Subcutaneous abdominal adipose tissue (tissue), 5 donors: ENCODE data around the gene ZNF648.
A peak's percentile ranks its signal among the peaks of the same experiment; 100 is the strongest.
"Not testable (repeated sequence)": the region's sequence is repeated elsewhere in the genome, so short reads cannot be mapped to it uniquely, and the experiment has no call there.

Experiments
- H3K27ac ChIP-seq: one replicate; pipeline ENCODE4 v1.7.0; 2013; ENCODE audit warnings: low read depth, mild to moderate bottlenecking, inconsistent platforms, low read length, moderate library complexity
- H3K27me3 ChIP-seq, 5 donors: one replicate each; pipeline ENCODE4 v1.7.0; 2013; ENCODE audit warnings: low read length in 5 of 5, inconsistent platforms in 1 of 5; ENCODE audit not compliant: control insufficient read depth in 5 of 5, insufficient read depth in 4 of 5
- H3K36me3 ChIP-seq, 5 donors: one replicate each; pipeline ENCODE4 v1.7.0; 2013; ENCODE audit warnings: low read length in 5 of 5; ENCODE audit not compliant: control insufficient read depth in 5 of 5, insufficient read depth in 5 of 5
- H3K4me1 ChIP-seq, 5 donors: one replicate each; pipeline ENCODE4 v1.7.0; 2013; ENCODE audit warnings: low read length in 5 of 5, mild to moderate bottlenecking in 3 of 5, moderate library complexity in 1 of 5; ENCODE audit not compliant: control insufficient read depth in 5 of 5, insufficient read depth in 5 of 5
- H3K4me3 ChIP-seq, 5 donors: one replicate each; pipeline ENCODE4 v1.7.0; 2013; ENCODE audit warnings: low read length in 5 of 5, low read depth in 1 of 5
- H3K9ac ChIP-seq, 5 donors: one replicate each; pipeline ENCODE4 v1.7.0; 2013; ENCODE audit warnings: low read length in 5 of 5, mild to moderate bottlenecking in 4 of 5, moderate library complexity in 3 of 5
- H3K9me3 ChIP-seq, 5 donors: one replicate each; pipeline ENCODE4 v1.7.0; 2013; ENCODE audit warnings: low read length in 5 of 5; ENCODE audit not compliant: control insufficient read depth in 5 of 5
- donor health status: healthy.
- donor health status: healthy.
- donor health status: healthy.
- donor health status: healthy.
- donor health status: healthy.

The ZNF648 gene

DNA sequence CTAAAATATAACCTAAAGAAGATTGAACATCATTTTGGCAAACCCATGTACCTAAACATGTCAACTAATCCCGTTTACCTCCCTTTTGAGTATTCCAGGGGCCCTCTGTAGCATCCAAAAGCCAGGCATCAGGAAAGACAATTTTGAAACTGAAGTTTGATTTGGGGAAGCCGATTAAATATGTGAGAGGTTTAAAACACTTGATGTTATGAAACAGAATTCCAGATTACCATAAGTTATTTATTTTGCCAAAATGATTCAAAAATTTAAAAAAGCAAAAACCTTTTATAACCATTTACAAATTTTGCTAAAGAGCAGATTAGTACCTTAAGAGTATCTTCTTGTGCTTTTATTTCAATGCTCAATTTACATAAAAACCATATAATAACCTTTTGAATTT lies 23.3 kb downstream of the ZNF648 start:
- Histone ChIP-seq H3K4me1 (peaks cover 0 to 4% (median 0%) of the 10 kb centered on the region in 5 donors), H3K9me3 (peaks cover 2 to 13% (median 4%) of the 10 kb centered on the region in 5 donors), H3K27me3 (no peaks in the 10 kb centered on the region), H3K27ac (no peak overlapping the region), H3K9ac (no peak overlapping the region), H3K4me3 (no peak overlapping the region), H3K36me3 (no peaks in the 10 kb centered on the region)

DNA sequence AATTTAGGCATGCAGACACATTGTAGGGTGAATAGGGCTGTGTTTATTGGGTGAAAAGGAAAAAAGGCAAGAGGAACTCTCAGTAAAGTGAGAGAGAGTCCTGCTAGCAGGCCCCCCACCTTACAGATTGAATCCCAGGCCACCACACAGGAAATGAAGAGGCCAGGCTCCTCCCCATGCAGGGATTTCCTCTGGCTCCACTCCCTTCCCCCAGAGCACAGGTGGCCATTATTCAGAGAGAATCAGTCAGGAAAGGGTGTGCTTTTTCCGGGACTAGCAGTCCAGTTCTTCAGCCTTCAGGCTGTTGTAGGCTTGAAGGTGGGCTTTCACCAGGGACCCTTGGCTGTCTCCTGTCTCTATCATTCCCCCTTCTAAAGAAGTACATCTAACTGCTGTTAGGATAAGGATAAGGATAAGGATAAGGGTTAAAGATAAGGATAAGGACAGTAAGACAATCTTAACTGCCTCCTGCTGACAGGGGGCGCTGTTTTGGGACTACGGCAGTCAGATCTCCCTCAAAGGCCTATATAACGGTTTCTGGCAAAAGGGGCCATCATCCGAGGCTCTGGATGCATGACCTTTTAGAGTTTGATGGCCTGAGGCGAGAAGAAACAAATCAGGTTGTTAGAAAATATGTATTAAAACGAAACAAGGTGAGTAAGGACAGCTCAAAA lies 26.3 kb downstream of the ZNF648 start:
- Histone ChIP-seq H3K4me3 (no peak overlapping the region), H3K9me3 (peaks cover 2 to 10% (median 4%) of the 10 kb centered on the region in 5 donors), H3K27ac (no peak overlapping the region), H3K9ac (no peak overlapping the region), H3K36me3 (no peaks in the 10 kb centered on the region), H3K27me3 (no peaks in the 10 kb centered on the region), H3K4me1 (peaks cover 0 to 5% (median 2%) of the 10 kb centered on the region in 5 donors)

GRCh38 chr1:182032251-182032650 lies 29.3 kb downstream of the ZNF648 start:
- H3K4me3 ChIP-seq, result no peak overlapping the region
- no peak overlapping the region for H3K27ac ChIP-seq
- H3K36me3 ChIP-seq, result no peaks in the 10 kb centered on the region
- H3K9ac ChIP-seq, result no peak overlapping the region
- H3K4me1 ChIP-seq, result peaks cover 0 to 15% (median 11%) of the 10 kb centered on the region in 5 donors
- no peaks in the 10 kb centered on the region for H3K27me3 ChIP-seq
- peaks cover 0 to 8% (median 0%) of the 10 kb centered on the region in 5 donors for H3K9me3 ChIP-seq

GRCh38 chr1:182029379-182030331 lies 31.9 kb downstream of the ZNF648 start:
- Histone ChIP-seq H3K9ac (peak overlapping the region in 4 of 5 donors; percentile 68 to 88 (median 80)), H3K27ac (peak overlapping the region; percentile 37), H3K9me3 (no peaks in the 10 kb centered on the region), H3K4me3 (peak overlapping the region; percentile 82 to 91 (median 85)), H3K27me3 (no peaks in the 10 kb centered on the region), H3K4me1 (peaks cover 0 to 12% (median 11%) of the 10 kb centered on the region in 5 donors), H3K36me3 (no peaks in the 10 kb centered on the region)

- H3K4me3 ChIP-seq, result peak overlapping the region; percentile 82 to 91 (median 85)
- peaks cover 0 to 12% (median 11%) of the 10 kb centered on the region in 5 donors for H3K4me1 ChIP-seq
- H3K27ac ChIP-seq, result no peak overlapping the region
- no peaks in the 10 kb centered on the region for H3K27me3 ChIP-seq
- H3K9ac ChIP-seq, result peak overlapping the region in 4 of 5 donors; percentile 68 to 88 (median 80)
- no peaks in the 10 kb centered on the region for H3K36me3 ChIP-seq
- no peaks in the 10 kb centered on the region for H3K9me3 ChIP-seq
Observed at GRCh38 chr1:182029002-182029378, 32.5 kb downstream of the ZNF648 start.

- Histone ChIP-seq H3K9ac (no peak overlapping the region), H3K27ac (no peak overlapping the region), H3K27me3 (no peaks in the 10 kb centered on the region), H3K4me1 (no peaks in the 10 kb centered on the region), H3K36me3 (no peaks in the 10 kb centered on the region), H3K4me3 (no peak overlapping the region), H3K9me3 (peaks cover 0 to 3% (median 2%) of the 10 kb centered on the region in 5 donors)
Observed at GRCh38 chr1:182015360-182015759, 46.2 kb downstream of the ZNF648 start.

DNA sequence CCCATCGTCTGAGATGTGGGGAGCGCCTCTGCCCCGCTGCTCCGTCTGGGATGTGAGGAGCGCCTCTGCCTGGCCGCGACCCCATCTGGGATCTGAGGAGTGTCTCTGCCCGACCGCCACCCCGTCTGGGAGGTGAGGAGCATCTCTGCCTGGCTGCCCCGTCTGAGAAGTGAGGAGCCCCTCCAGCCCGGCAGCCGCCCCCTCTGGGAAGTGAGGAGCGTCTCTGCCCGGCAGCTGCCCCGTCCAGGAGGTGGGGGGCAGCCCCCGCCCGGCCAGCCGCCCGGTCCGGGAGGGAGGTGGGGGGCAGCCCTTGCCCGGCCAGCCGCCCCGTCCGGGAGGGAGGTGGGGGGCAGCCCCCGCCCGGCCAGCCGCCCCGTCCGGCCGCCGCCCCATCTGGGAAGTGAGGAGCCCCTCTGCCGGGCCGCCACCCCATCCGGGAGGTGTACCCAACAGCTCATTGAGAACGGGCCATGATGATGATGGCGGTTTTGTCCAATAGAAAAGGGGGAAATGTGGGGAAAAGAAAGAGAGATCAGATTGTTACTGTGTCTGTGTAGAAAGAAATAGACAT lies 50.6 kb downstream of the ZNF648 start:
- H3K4me3 ChIP-seq, H3K27me3 ChIP-seq, H3K9ac ChIP-seq, H3K27ac ChIP-seq, H3K36me3 ChIP-seq, H3K4me1 ChIP-seq, H3K9me3 ChIP-seq: not testable (repeated sequence)

GRCh38 chr1:182005398-182005797 lies 56.1 kb downstream of the ZNF648 start:
- not testable (repeated sequence) for H3K27ac ChIP-seq, H3K9ac ChIP-seq, H3K9me3 ChIP-seq, H3K36me3 ChIP-seq, H3K27me3 ChIP-seq, H3K4me3 ChIP-seq
- peaks cover 0 to 19% (median 5%) of the 10 kb centered on the region in 5 donors for H3K4me1 ChIP-seq

DNA sequence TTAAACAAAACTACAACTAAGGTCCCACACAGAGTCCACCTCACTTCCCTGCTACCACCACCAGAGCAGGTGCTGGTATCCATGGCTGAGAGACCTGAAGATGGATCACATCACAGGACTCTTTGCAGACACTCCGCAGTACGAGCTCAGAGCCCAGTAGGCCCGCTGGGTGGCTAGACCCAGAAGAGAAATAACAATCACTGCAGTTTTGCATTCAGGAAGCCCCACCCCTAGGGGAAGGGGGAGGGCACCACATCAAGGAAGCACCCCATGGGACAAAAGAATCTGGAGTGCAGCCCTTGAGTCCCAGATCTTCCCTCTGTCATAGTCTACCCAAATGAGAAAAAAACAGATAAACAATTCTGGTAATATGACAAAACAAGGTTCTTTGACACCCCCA lies 56.9 kb downstream of the ZNF648 start:
- peaks cover 0 to 19% (median 5%) of the 10 kb centered on the region in 5 donors for H3K4me1 ChIP-seq
- H3K9ac ChIP-seq, result no peak overlapping the region
- peaks cover 0 to 4% (median 0%) of the 10 kb centered on the region in 5 donors for H3K9me3 ChIP-seq
- no peak overlapping the region for H3K27ac ChIP-seq
- peaks cover 0 to 3% (median 0%) of the 10 kb centered on the region in 5 donors for H3K27me3 ChIP-seq
- H3K36me3 ChIP-seq, result no peaks in the 10 kb centered on the region
- peak overlapping the region in 1 of 5 donors; percentile 18 for H3K4me3 ChIP-seq
